K562 (cell line): ENCODE measurements around the gene RBM17. TPM values are rescaled to one million over a fixed set of nuclear protein-coding genes. Genes with fewer than 3 reads are reported as not detected.

Experiments used
- ARHGAP35 ChIP-seq: fragments of 450-650 bp; IDR thresholded peaks from 2 replicates; pipeline ENCODE4 v1.6.1; 2018; ENCODE audit not compliant: partially characterized antibody
- CHD2 ChIP-seq: IDR thresholded peaks from 2 replicates; pipeline ENCODE4 v1.6.1; 2011; ENCODE audit warnings: low read depth, low read length
- CTCF ChIP-seq, 3 experiments: IDR thresholded peaks in 2 of 3; conservative IDR thresholded peaks in 1 of 3; 2 replicates each; pipeline ENCODE4 v1.5.1; 2011 to 2012; ENCODE audit warnings: low read length in 3 of 3, mild to moderate bottlenecking in 3 of 3, control low read depth in 2 of 3, improper control_type of control experiment in 1 of 3, inconsistent platforms in 1 of 3, low read depth in 1 of 3, mixed read lengths in 1 of 3, moderate library complexity in 1 of 3; ENCODE audit not compliant: insufficient read depth in 2 of 3
- MAX ChIP-seq: sonication (generic); formaldehyde crosslinking; IDR thresholded peaks from 2 replicates; pipeline ENCODE4 v1.9.0; 2022; ENCODE audit warnings: mild to moderate bottlenecking, missing genetic modification reagents
- MNT ChIP-seq, 2 experiments: fragments of 450-650 bp; conservative IDR thresholded peaks; 2 replicates each; pipeline ENCODE4 v1.6.1; 2017; ENCODE audit warnings: mild to moderate bottlenecking in 2 of 2, moderate library complexity in 2 of 2
- THRB ChIP-seq: fragments of 450-650 bp; formaldehyde crosslinking; conservative IDR thresholded peaks from 2 replicates; pipeline ENCODE4 v1.4.0; 2022; ENCODE audit warnings: mild to moderate bottlenecking, missing genetic modification characterization
- TRIM25 ChIP-seq: fragments of 450-650 bp; IDR thresholded peaks from 2 replicates; pipeline ENCODE4 v1.7.0; 2016; ENCODE audit warnings: borderline replicate concordance
- TSC22D4 ChIP-seq: fragments of 450-650 bp; IDR thresholded peaks from 2 replicates; pipeline ENCODE4 v1.6.1; 2016; ENCODE audit warnings: missing genetic modification characterization, missing biosample characterization, control low read depth
- polyA plus RNA-seq, 8 experiments: library from polyadenylated mRNA; depleted of rRNA in 4 of 8; stranded (reverse) in 5 of 8; unstranded in 3 of 8; fragments of >200 nt; fragmentation: Nextera tagmentation in 2 of 8; fragmentation: Illumina TruSeq in 1 of 8; extraction: Ambion mirVana in 2 of 8; extraction: Trizol in 1 of 8; gene quantifications; 2 replicates each; pipeline versions ENCODE4 v1.2.1 to v1.2.3, GENCODE V29; 2011 to 2014; ENCODE audit warnings: inconsistent platforms in 1 of 8, missing spikeins in 1 of 8
- total RNA-seq, 7 experiments: library from RNA; depleted of rRNA in 6 of 7; stranded (reverse); fragments of >200 nt in 6 of 7; fragmentation: Illumina TruSeq in 2 of 7; extraction: Trizol in 2 of 7; gene quantifications; 2 replicates each; pipeline versions ENCODE4 v1.2.1 to v1.2.3, GENCODE V29; 2011 to 2021; ENCODE audit warnings: low replicate concordance in 1 of 7
- TF ChIP-seq, protein P1 (sequence below): sonication (generic); formaldehyde crosslinking; IDR thresholded peaks from 2 replicates; pipeline ENCODE4 v1.8.1; 2023; ENCODE audit warnings: mild to moderate bottlenecking, missing genetic modification reagents
- TF ChIP-seq, protein P2 (sequence below): sonication (generic); formaldehyde crosslinking; IDR thresholded peaks from 2 replicates; pipeline ENCODE4 v1.8.1; 2022; ENCODE audit warnings: missing genetic modification reagents
- TF ChIP-seq, protein P3 (sequence below): fragments of 250-450 bp; sonication (Bioruptor Pico); IDR thresholded peaks from 2 replicates; pipeline ENCODE4 v1.8.0; 2022; ENCODE audit warnings: moderate library complexity, mild to moderate bottlenecking, inconsistent platforms
- TF ChIP-seq, protein P4 (sequence below): sonication (generic); formaldehyde crosslinking; IDR thresholded peaks from 2 replicates; pipeline ENCODE4 v1.9.0; 2022; ENCODE audit warnings: mild to moderate bottlenecking, missing genetic modification reagents

Gene RBM17
- total and polyA plus RNA-seq, 9 of the 15 experiments (the other 6 are each of a cell fraction or from before 2014, with no cell fraction given), result 23.6 to 217 (median 124) TPM

GRCh38 chr10:6086375-6087233 is 2.2 kb upstream of the RBM17 start (continued):
- TF ChIP-seq MAX (CRISPR knock-in tag) (peak; percentile 63), THRB (CRISPR knock-in tag) (no peak), CHD2 (no peak), MNT (conservative IDR thresholded peaks at IDR 0.05) (peak in 1 of 2 experiments; percentile 40; a peak in 1 of 4 replicates), TRIM25 (no peak), CTCF (IDR thresholded peaks at IDR 0.05 in 2 of 3, conservative IDR thresholded peaks at IDR 0.05 in 1 of 3; ENCODE audit: insufficient read depth in 2 of 3, low read depth in 1 of 3, low read length in 3 of 3) (peak; percentile 93 to 97 (median 93)), TSC22D4 (tag) (no peak), ARHGAP35 (no peak)
- TF ChIP-seq, protein P1, sequence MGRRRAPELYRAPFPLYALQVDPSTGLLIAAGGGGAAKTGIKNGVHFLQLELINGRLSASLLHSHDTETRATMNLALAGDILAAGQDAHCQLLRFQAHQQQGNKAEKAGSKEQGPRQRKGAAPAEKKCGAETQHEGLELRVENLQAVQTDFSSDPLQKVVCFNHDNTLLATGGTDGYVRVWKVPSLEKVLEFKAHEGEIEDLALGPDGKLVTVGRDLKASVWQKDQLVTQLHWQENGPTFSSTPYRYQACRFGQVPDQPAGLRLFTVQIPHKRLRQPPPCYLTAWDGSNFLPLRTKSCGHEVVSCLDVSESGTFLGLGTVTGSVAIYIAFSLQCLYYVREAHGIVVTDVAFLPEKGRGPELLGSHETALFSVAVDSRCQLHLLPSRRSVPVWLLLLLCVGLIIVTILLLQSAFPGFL (CRISPR knock-in tag), result no peak; the same call in 1 of the 2 replicates
- TF ChIP-seq, protein P2, sequence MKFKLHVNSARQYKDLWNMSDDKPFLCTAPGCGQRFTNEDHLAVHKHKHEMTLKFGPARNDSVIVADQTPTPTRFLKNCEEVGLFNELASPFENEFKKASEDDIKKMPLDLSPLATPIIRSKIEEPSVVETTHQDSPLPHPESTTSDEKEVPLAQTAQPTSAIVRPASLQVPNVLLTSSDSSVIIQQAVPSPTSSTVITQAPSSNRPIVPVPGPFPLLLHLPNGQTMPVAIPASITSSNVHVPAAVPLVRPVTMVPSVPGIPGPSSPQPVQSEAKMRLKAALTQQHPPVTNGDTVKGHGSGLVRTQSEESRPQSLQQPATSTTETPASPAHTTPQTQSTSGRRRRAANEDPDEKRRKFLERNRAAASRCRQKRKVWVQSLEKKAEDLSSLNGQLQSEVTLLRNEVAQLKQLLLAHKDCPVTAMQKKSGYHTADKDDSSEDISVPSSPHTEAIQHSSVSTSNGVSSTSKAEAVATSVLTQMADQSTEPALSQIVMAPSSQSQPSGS (CRISPR knock-in tag), result no peak
- TF ChIP-seq, protein P3, sequence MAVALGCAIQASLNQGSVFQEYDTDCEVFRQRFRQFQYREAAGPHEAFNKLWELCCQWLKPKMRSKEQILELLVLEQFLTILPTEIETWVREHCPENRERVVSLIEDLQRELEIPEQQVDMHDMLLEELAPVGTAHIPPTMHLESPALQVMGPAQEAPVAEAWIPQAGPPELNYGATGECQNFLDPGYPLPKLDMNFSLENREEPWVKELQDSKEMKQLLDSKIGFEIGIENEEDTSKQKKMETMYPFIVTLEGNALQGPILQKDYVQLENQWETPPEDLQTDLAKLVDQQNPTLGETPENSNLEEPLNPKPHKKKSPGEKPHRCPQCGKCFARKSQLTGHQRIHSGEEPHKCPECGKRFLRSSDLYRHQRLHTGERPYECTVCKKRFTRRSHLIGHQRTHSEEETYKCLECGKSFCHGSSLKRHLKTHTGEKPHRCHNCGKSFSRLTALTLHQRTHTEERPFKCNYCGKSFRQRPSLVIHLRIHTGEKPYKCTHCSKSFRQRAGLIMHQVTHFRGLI (CRISPR knock-in tag), result no peak
- TF ChIP-seq, protein P4, sequence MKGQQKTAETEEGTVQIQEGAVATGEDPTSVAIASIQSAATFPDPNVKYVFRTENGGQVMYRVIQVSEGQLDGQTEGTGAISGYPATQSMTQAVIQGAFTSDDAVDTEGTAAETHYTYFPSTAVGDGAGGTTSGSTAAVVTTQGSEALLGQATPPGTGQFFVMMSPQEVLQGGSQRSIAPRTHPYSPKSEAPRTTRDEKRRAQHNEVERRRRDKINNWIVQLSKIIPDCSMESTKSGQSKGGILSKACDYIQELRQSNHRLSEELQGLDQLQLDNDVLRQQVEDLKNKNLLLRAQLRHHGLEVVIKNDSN (CRISPR knock-in tag), result no peak
